H9 (cell line): ENCODE data around the gene PPFIBP2. TPM values are rescaled to one million over a fixed set of nuclear protein-coding genes. Genes with fewer than 3 reads are reported as not detected.

Experiments
- DNase-seq: peaks from one replicate; pipeline ENCODE4 v3.0.0-alpha.2; 2017
- H2AFZ ChIP-seq: one replicate; pipeline ENCODE4 v1.6.1; 2013; ENCODE audit warnings: mild to moderate bottlenecking, low read length, control low read depth, moderate library complexity
- H2AK5ac ChIP-seq: 2 replicates; pipeline ENCODE4 v1.6.1; 2013; ENCODE audit warnings: low read length, control low read depth, mixed read lengths; ENCODE audit not compliant: insufficient read length
- H2BK120ac ChIP-seq: one replicate; pipeline ENCODE4 v1.6.1; 2013; ENCODE audit warnings: low read depth, mild to moderate bottlenecking, low read length, control low read depth, inconsistent platforms; ENCODE audit not compliant: poor library complexity, severe bottlenecking
- H2BK12ac ChIP-seq: 2 replicates; pipeline ENCODE4 v1.6.1; 2013; ENCODE audit warnings: low read length, control low read depth, mixed read lengths, low read depth; ENCODE audit not compliant: insufficient read length
- H2BK15ac ChIP-seq: 2 replicates; pipeline ENCODE4 v1.6.1; 2013; ENCODE audit warnings: low read depth, low read length, control low read depth
- H2BK20ac ChIP-seq: one replicate; pipeline ENCODE4 v1.6.1; 2013; ENCODE audit warnings: low read depth, mild to moderate bottlenecking, low read length, control low read depth, inconsistent platforms; ENCODE audit not compliant: poor library complexity, severe bottlenecking
- H2BK5ac ChIP-seq: 2 replicates; pipeline ENCODE4 v1.6.1; 2013; ENCODE audit warnings: low read length, control low read depth, mixed read lengths; ENCODE audit not compliant: insufficient read length
- H3K14ac ChIP-seq: 2 replicates; pipeline ENCODE4 v1.6.1; 2013; ENCODE audit warnings: low read length, control low read depth; ENCODE audit not compliant: insufficient read depth
- H3K18ac ChIP-seq: 2 replicates; pipeline ENCODE4 v1.6.1; 2013; ENCODE audit warnings: low read depth, mild to moderate bottlenecking, mixed read lengths, low read length, control low read depth; ENCODE audit not compliant: insufficient read length
- H3K23ac ChIP-seq: 2 replicates; pipeline ENCODE4 v1.6.1; 2013; ENCODE audit warnings: low read length, control low read depth, mixed read lengths, low read depth; ENCODE audit not compliant: insufficient read length
- H3K23me2 ChIP-seq: 2 replicates; pipeline ENCODE4 v1.6.1; 2013; ENCODE audit warnings: low read depth, mild to moderate bottlenecking, mixed read lengths, low read length, control low read depth; ENCODE audit not compliant: insufficient read length, poor library complexity, severe bottlenecking
- H3K27ac ChIP-seq: 2 replicates; pipeline ENCODE4 v1.5.1; 2013; ENCODE audit warnings: low read length, control low read depth, mixed read lengths, low read depth; ENCODE audit not compliant: insufficient read length
- H3K27me3 ChIP-seq: 2 replicates; pipeline ENCODE4 v1.6.1; 2013; ENCODE audit warnings: low read length, control low read depth, inconsistent platforms; ENCODE audit not compliant: insufficient read depth
- H3K4ac ChIP-seq: 2 replicates; pipeline ENCODE4 v1.6.1; 2013; ENCODE audit warnings: low read depth, mild to moderate bottlenecking, control low read depth, inconsistent platforms, low read length, moderate library complexity
- H3K4me1 ChIP-seq: 2 replicates; pipeline ENCODE4 v1.6.1; 2013; ENCODE audit warnings: low read length, control low read depth, inconsistent platforms; ENCODE audit not compliant: insufficient read depth
- H3K4me2 ChIP-seq: 2 replicates; pipeline ENCODE4 v1.6.1; 2013; ENCODE audit warnings: low read length, control low read depth, mixed read lengths; ENCODE audit not compliant: insufficient read length, insufficient read depth
- H3K56ac ChIP-seq: 2 replicates; pipeline ENCODE4 v1.6.1; 2013; ENCODE audit warnings: low read depth, mild to moderate bottlenecking, mixed read lengths, low read length, control low read depth; ENCODE audit not compliant: insufficient read length
- H3K79me1 ChIP-seq: 2 replicates; pipeline ENCODE4 v1.6.1; 2013; ENCODE audit warnings: low read depth, mild to moderate bottlenecking, moderate library complexity, low read length, control low read depth, inconsistent platforms; ENCODE audit not compliant: insufficient read depth, poor library complexity, severe bottlenecking
- H3K79me2 ChIP-seq: 2 replicates; pipeline ENCODE4 v1.6.1; 2013; ENCODE audit warnings: low read length, control low read depth, inconsistent platforms; ENCODE audit not compliant: insufficient read depth
- H3K9ac ChIP-seq: 2 replicates; pipeline ENCODE4 v1.6.1; 2013; ENCODE audit warnings: low read length, control low read depth, mixed read lengths; ENCODE audit not compliant: insufficient read length; ENCODE audit errors: extremely low read depth
- H3K9me3 ChIP-seq: one replicate; pipeline ENCODE4 v1.6.1; 2013; ENCODE audit warnings: low read depth, low read length, inconsistent platforms; ENCODE audit not compliant: control insufficient read depth
- H3T11ph ChIP-seq: one replicate; pipeline ENCODE4 v1.6.1; 2013; ENCODE audit warnings: mild to moderate bottlenecking, low read length, control low read depth, inconsistent platforms
- H4K20me1 ChIP-seq: one replicate; pipeline ENCODE4 v1.6.1; 2013; ENCODE audit not compliant: control insufficient read depth, insufficient read length, insufficient read depth
- H4K5ac ChIP-seq: 2 replicates; pipeline ENCODE4 v1.6.1; 2013; ENCODE audit warnings: low read depth, mild to moderate bottlenecking, mixed read lengths, low read length, control low read depth; ENCODE audit not compliant: insufficient read length
- H4K8ac ChIP-seq: replicated peaks from 2 replicates; pipeline ENCODE4 v1.6.1; 2013; ENCODE audit warnings: low read length, control low read depth, mixed read lengths, low read depth; ENCODE audit not compliant: insufficient read length
- H4K91ac ChIP-seq: 2 replicates; pipeline ENCODE4 v1.6.1; 2013; ENCODE audit warnings: low read depth, mild to moderate bottlenecking, moderate library complexity, mixed read lengths, low read length, control low read depth; ENCODE audit not compliant: insufficient read length
- H3K27ac Mint-ChIP-seq, 3 experiments: 2 replicates in 2 of 3; 3 replicates in 1 of 3; pipeline ENCODE4 v1.8.0; 2020 to 2021; ENCODE audit warnings: mixed read lengths in 3 of 3, mild to moderate bottlenecking in 1 of 3, moderate library complexity in 1 of 3
- H3K27me3 Mint-ChIP-seq: 2 replicates; pipeline ENCODE4 v1.8.0; 2021; ENCODE audit warnings: low read depth, mild to moderate bottlenecking, moderate library complexity, mixed read lengths
- H3K36me3 Mint-ChIP-seq, 3 experiments: 2 replicates in 2 of 3; 3 replicates in 1 of 3; pipeline ENCODE4 v1.8.0; 2020 to 2021; ENCODE audit warnings: low read depth in 3 of 3, mixed read lengths in 3 of 3; ENCODE audit not compliant: insufficient read depth in 1 of 3
- H3K4me1 Mint-ChIP-seq, 2 experiments: 2 replicates each; pipeline ENCODE4 v1.8.0; 2020; ENCODE audit warnings: mixed read lengths in 2 of 2
- H3K4me3 Mint-ChIP-seq, 2 experiments: 2 replicates in 1 of 2; 3 replicates in 1 of 2; pipeline ENCODE4 v1.8.0; 2020 to 2021; ENCODE audit warnings: mild to moderate bottlenecking in 2 of 2, mixed read lengths in 2 of 2, moderate library complexity in 1 of 2
- H3K9me3 Mint-ChIP-seq, 2 experiments: 2 replicates in 1 of 2; 3 replicates in 1 of 2; pipeline ENCODE4 v1.8.0; 2020; ENCODE audit warnings: mild to moderate bottlenecking in 2 of 2, mixed read lengths in 2 of 2, moderate library complexity in 1 of 2
- CTCF ChIP-seq: fragments of 200-600 bp; sonication (generic); conservative IDR thresholded peaks from 3 replicates; pipeline ENCODE4 v1.8.0; 2021; ENCODE audit warnings: antibody characterized with exemption, mild to moderate bottlenecking
- WGBS: extraction: QIAGEN DNeasy Blood & Tissue Kit; methylation state at CpG from one replicate; pipeline ENCODE4 v1.1.7; 2013; ENCODE audit warnings: missing lambda C conversion rate, low lambda C conversion rate, mixed read lengths; ENCODE audit not compliant: insufficient read length; ENCODE audit errors: extremely low coverage; 5-methylcytosine and 5-hydroxymethylcytosine counted together
- total RNA-seq: library from RNA; stranded (reverse); gene quantifications from 2 replicates; pipeline ENCODE4 v1.2.1, GENCODE V29; 2021

The PPFIBP2 gene
- total RNA-seq, 1 experiment from 2014 or later: 8.3 TPM

GRCh38 chr11:7495882-7496551, 17.8 kb upstream of the PPFIBP2 start:
- H3K79me2 ChIP-seq: no peaks in the 10 kb centered on the region
- H4K8ac ChIP-seq: no peak overlapping the region
- peaks cover 2% of the 10 kb centered on the region for H3K23me2 ChIP-seq
- no peak overlapping the region for H2BK15ac ChIP-seq
- Mint-ChIP-seq H3K4me3 (no peak overlapping the region), H3K4me1 (peaks cover 17 to 20% of the 10 kb centered on the region in 2 experiments), H3K9me3 (no peaks in the 10 kb centered on the region), H3K27ac (peak overlapping the region in 1 of 3 experiments; percentile 6; a peak in 1 of 7 replicates), H3K27me3 (no peaks in the 10 kb centered on the region), H3K36me3 (no peaks in the 10 kb centered on the region)
- H2BK20ac ChIP-seq: no peak overlapping the region
- H2BK5ac ChIP-seq: no peak overlapping the region
- H3K9ac ChIP-seq: no peak overlapping the region
- no peak overlapping the region for H3T11ph ChIP-seq
- H3K4me1 ChIP-seq: no peaks in the 10 kb centered on the region; the same call in 1 of the 2 replicates
- H3K23ac ChIP-seq: no peak overlapping the region
- no peak overlapping the region for H3K18ac ChIP-seq
- no peak overlapping the region for H4K5ac ChIP-seq
- H3K27ac ChIP-seq: no peak overlapping the region
- no peak overlapping the region for H4K91ac ChIP-seq
- H4K20me1 ChIP-seq: no peaks in the 10 kb centered on the region
- H3K79me1 ChIP-seq: no peaks in the 10 kb centered on the region
- H2BK12ac ChIP-seq: no peak overlapping the region
- no peaks in the 10 kb centered on the region for H3K27me3 ChIP-seq
- H3K4ac ChIP-seq: no peak overlapping the region
- no peak overlapping the region for H3K14ac ChIP-seq
- H3K9me3 ChIP-seq: no peaks in the 10 kb centered on the region
- H3K4me2 ChIP-seq: no peak overlapping the region
- WGBS: no CpG with 5 or more reads among the region's 4 CpGs
- DNase-seq: no peak
- H3K56ac ChIP-seq: peak overlapping the region; percentile 24
- no peak overlapping the region for H2BK120ac ChIP-seq
- TF ChIP-seq CTCF: no peak
- no peak overlapping the region for H2AK5ac ChIP-seq
- no peak overlapping the region for H2AFZ ChIP-seq
